Purkinje cell (primary cell): ENCODE results near the gene SERINC1. TPM values are rescaled to one million over a fixed set of nuclear protein-coding genes. Genes with fewer than 3 reads are reported as not detected.

ENCODE experiments used
- polyA plus RNA-seq: library from polyadenylated mRNA; unstranded; fragments of >200 nt; fragmentation: Nextera tagmentation; gene quantifications from 2 replicates; pipeline ENCODE4 v1.2.1, GENCODE V29; 2014

Gene SERINC1
- 529 and 584 TPM in 2 replicates for polyA plus RNA-seq

GRCh38 chr6:122471107-122472021 lies at the start of gene SERINC1:
TSS of gene SERINC1 (minus strand) at chr6:122471807. CDS start at chr6:122471737, 70 bp downstream.

GRCh38 chr6:122399348-122400120 lies 72.1 kb downstream of the SERINC1 start, which contains the start of gene HSF2:
TSS of gene HSF2 (plus strand) at chr6:122399652. CDS start at chr6:122399738, 86 bp downstream.

Other genes starting within 250 kb of the SERINC1 start
- 23.6 and 27.2 TPM in 2 replicates for gene HSF2, start 72.2 kb downstream of the SERINC1 start, polyA plus RNA-seq
- 131 and 177 TPM in 2 replicates for gene PKIB, start 138.6 kb upstream of the SERINC1 start, polyA plus RNA-seq